Inflammatory macrophage treated with lipopolysaccharide for 4 hours (primary cell): ENCODE measurements around the gene REC8.
"Not testable (repeated sequence)": the region's sequence is repeated elsewhere in the genome, so short reads cannot be mapped to it uniquely, and the experiment has no call there.

Source experiments
- DNase-seq: peaks from one replicate; pipeline ENCODE4 v3.0.0-alpha.2; 2020

Gene REC8

GRCh38 chr14:24185026-24185425, 13.1 kb downstream of the REC8 start:
- DNase-seq: no peak

GRCh38 chr14:24185741-24186140, 13.9 kb downstream of the REC8 start:
- DNase-seq: no peak

DNA sequence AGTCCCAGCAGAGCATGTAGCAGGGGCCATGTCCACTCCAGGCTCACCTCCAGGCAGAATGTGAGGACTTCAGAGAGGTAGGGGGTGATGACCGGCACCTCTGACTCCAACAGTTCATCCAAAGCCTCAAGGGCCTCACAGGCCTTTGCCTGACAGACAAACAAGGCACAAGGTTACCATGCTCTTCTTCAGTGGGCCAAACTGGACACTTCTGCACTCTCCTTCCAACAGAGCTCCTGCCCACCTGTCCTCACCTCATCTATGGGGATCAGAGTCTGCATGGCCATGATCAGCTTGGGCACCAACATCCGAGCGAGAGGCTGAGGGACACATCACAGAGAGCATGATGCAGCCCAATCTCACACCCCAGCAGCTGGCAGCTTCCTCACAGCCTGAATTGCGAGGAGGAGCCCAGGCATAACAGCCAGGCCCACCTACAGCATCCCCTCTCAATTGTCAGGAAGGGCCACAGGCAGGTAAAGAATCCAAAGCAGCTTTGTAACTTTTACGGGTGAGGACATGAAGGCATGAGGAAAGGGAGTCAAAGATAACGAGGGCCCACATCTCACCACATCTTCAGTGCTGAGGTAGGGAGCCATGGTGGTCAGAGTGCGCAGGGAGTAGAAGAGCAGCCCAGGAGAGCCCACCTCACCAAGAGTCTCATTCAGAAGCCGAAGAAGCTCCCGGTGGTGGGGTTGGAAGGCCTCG, 15.1 kb downstream of the REC8 start:
- no peak for DNase-seq

GRCh38 chr14:24187539-24187915, 15.6 kb downstream of the REC8 start:
- no peak for DNase-seq

DNA sequence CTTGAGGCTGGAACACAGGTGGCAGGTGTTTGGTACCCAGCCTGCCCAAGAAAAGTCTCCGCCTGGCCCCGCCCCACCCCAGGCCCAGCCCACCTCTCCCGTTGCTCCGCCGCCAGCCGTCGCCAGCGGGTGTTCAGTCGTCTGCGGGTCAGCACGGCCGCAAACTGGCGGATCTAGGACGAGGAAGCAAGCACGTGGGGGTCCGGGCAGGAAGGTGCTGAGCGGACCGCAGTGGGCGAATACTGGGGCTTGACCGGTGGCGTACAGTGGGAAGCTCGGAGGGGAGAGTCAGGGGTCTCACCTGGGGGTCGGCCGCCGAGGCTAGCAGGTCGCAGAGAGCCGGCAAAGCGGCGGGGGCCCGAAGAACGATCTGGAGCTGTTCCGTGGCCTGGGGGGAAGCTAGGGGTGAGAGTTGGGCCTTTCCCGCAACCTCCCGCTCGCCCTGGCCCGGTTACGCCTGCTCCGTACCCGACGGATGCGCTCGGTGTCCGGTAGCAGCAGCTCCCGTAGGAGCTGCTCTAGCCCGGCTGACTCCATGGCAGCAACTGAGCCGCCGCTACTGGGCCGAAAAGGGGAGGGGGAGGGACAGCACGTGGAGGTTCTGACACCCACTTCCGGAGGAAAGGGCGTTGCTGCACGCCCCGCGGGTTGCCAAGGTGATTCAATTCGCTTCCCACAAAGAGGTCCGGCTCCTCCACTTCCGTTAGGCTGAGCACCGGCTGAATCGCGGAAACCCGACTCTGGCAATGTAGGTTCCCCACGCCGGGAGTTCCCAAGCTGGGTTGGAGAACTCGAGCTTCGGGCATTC, 16.6 kb downstream of the REC8 start, which contains the start of gene IPO4:
Gene IPO4, minus strand, starts transcription at position 566 of the 808 bp plus-strand sequence. Its CDS starts 29 bp downstream, at position 537.
- peak; percentile 96 for DNase-seq

- DNase-seq: no peak
Observed at GRCh38 chr14:24189059-24189375, 17.1 kb downstream of the REC8 start.

DNA sequence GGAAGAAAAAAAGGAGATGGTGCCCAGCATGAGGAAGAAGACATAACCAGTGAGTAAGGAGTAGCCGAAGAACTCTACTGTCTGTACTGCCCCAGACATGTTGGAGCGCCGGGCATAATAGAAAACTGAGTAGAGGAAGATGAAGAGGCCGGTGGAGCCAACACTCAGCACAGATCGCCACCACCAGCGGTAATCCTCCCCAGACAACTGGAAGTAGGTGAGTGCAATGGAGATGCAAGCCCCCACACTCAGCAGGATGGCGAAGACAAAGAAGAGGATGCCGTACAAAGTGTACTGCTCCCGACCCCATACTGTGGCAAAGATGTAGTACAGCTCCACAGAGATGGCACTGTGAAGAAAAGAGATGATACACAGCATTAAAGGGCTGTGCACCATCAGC, 17.6 kb downstream of the REC8 start:
- DNase-seq: no peak

DNA sequence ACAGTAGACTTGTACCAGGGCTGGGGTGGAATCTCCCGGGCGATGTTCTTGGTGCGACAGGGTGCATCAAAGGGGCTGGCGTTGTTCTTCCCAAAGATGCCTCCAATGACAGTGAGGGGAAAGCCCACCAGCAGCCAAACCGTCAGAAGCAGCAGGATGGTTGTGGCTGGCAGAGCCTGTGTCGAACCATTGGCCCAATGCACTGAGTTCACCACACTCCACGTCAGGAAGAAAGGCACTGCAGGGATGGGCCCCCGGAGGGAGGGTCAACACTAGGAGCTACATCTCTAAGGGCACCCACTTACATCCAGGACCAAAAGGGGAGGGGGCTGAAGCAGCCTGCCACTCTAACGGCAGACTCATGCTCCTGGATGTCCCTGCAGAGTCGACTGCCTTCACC, 18.5 kb downstream of the REC8 start:
- DNase-seq: no peak

GRCh38 chr14:24192933-24193332, 21.1 kb downstream of the REC8 start:
- DNase-seq: no peak

DNA sequence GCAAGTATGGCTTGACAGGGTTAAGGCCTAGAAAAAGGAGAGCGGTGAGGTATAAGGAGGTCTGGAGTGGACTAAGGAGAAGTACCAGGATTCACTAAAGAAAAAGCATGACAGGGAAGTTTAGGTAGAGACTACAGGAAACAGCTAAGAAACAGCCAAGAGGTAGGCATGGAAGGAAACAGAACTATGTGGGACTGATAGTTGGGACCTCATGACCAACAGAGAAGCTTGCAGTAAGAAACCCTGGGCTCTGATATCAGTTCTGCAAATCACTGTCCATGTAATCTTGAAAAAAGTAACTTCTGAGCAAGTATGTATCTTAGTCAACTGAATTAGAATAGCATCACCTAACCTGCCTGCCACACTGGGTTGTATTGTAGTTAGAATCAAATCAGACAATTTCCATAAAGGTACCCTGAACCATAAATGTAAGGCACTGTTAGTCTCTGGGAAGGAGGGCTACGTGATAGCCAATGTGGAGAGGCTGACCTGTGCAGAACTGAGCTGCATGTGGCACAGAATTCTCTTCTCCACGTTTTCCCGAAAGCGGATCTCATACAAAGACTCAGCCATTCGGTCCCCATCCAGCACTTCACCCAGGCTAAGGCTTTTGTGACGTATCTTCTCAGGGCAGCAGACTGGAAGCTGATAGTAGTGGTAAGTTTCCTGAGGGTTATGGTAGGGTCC, 22.4 kb downstream of the REC8 start:
- DNase-seq: peak; percentile 29

GRCh38 chr14:24194873-24195185, 22.9 kb downstream of the REC8 start:
- no peak for DNase-seq

- peak; percentile 86 for DNase-seq
Observed at GRCh38 chr14:24195186-24196070, 23.5 kb downstream of the REC8 start, which contains the start of gene TM9SF1. Gene TM9SF1 (minus strand): TSS chr14:24195441. CDS start chr14:24195019, 422 bp downstream.

GRCh38 chr14:24196071-24197055, 24.5 kb downstream of the REC8 start:
- DNase-seq: peak; percentile 50

DNA sequence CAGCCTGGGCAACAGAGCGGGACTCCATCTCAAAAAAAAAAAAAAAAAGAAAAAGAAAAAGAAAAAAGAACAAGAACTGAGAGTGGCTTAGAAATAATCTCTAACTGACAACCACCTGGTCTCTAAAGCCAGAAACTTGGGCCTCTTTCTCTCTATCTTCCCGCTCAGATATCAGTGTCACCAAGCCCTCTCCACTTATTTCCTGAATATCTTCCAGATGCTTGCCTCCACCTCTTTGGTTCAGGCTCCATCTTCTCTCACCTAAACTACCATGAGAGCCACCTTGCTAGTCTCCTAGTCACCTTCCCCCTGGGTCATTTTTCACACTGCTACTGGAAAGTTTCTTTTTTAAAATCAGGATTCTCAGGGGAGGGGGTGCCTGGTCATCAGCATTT, 25.2 kb downstream of the REC8 start:
- no peak for DNase-seq

DNA sequence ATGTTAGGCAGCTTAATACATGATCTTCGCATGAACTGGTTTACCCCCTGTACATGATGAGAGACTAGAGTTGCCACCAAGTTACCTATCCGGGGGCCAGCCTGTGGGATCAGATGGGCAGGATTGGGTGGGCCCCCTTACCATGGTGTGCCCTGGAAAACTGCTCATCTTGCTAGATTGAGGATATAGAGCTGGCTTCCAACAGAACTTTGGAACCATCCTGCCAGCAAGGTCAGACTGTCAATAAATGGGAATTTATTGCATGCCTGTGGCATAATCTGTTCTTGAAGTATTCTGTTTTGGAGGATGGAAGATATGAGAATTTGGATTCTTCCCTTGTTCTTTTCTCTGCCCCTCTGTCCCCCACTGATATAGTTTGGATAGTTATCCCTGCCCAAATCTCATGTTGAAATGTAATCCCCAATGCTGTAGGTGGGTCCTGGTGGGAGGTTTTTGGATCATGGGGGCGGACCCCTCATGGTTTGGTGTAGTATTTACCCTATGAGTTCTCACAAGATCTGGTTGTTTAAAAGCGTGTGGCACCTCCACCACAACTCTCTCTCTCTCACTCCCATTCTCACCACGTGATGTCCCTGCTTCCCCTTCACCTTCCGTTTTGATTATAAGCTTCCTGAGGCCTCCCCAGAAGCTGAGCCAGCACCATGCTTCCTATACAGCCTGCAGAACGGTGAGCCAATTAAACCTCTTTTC, 27.1 kb downstream of the REC8 start:
- no peak for DNase-seq

DNA sequence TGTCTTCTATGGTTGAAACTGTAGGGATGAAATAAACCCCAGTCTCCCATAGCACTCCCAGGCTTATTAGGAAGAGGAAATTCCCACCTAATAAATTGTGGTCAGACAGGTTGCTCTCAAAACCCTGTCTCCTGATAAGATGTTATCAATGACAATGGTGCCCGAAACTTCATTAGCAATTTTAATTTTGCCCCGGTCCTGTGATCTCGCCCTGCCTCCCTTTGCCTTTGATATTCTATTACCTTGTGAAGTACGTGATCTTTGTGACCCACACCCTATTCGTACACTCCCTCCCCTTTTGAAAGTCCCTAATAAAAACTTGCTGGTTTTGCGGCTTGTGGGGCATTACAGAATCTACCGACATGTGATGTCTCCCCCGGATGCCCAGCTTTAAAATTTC, 30.7 kb downstream of the REC8 start:
- not testable (repeated sequence) for DNase-seq

DNA sequence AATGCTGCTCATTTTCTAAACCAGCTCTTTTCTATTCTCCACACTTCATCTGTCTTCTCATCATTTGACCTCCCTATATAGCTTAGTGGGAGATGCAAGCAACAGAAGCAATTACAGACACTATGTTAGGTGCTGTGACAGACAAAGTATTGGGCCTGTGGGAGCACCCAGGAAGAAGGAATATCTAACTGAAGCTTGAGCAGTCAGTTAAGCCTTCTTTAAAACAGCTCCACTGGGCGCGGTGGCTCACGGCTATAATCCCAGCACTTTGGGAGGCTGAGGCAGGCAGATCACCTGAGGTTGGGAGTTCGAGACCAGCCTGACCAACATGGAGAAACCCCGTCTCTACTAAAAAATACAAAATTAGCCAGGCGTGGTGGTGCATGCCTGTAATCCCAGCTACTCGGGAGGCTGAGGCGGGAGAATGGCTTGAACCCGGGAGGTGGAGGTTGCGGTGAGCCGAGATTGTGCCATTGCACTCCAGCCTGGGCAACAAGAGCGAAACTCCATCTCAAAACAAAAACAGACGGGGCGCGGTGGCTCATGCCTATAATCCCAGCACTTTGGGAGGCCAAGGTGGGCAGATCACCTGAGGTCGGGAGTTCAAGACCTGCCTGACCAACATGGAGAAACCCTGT, 31.5 kb downstream of the REC8 start:
- not testable (repeated sequence) for DNase-seq

GRCh38 chr14:24204163-24205146, 32.6 kb downstream of the REC8 start:
- DNase-seq: no peak
